ENCODE measurements around the gene RNF38.

- TF ChIP-seq CTCF (IDR thresholded peaks at IDR 0.05; ENCODE audit: poor library complexity, severe bottlenecking) = no peak
- TF ChIP-seq REST (IDR thresholded peaks at IDR 0.05; ENCODE audit: borderline replicate concordance) = no peak
- TF ChIP-seq POLR2AphosphoS5 (IDR thresholded peaks at IDR 0.05) = no peak
- TF ChIP-seq TAF1 (IDR thresholded peaks at IDR 0.05; ENCODE audit: low read depth) = no peak
- no peak for TF ChIP-seq RAD21 (conservative IDR thresholded peaks at IDR 0.05)
Measured at GRCh38 chr9:36441966-36442365, 41.9 kb upstream of the RNF38 start.

Measured in neural cell (in vitro differentiated cells).